Activated gamma-delta T cell treated with Interleukin-2 at 50 U/mL for 16 hours (primary cell): ENCODE measurements around the gene FAM124A.

Experiments
- DNase-seq: peaks from one replicate; pipeline ENCODE4 v3.0.0-alpha.2; 2020

The FAM124A gene

GRCh38 chr13:51222037-51222685, at the start of gene FAM124A:
TSS of gene FAM124A (plus strand) at chr13:51222398. CDS start at chr13:51222502, 104 bp downstream.
- DNase-seq, result no peak

- no peak for DNase-seq
Measured at GRCh38 chr13:51175021-51175420, 47.2 kb upstream of the FAM124A start.

- DNase-seq, result no peak
Measured at GRCh38 chr13:51175639-51176038, 46.6 kb upstream of the FAM124A start.

- DNase-seq, result no peak
Measured at GRCh38 chr13:51177188-51177587, 45.0 kb upstream of the FAM124A start.

GRCh38 chr13:51178456-51179074, 43.6 kb upstream of the FAM124A start:
- DNase-seq, result no peak

GRCh38 chr13:51179432-51179971, 42.7 kb upstream of the FAM124A start:
- DNase-seq, result no peak

GRCh38 chr13:51180853-51181511, 41.2 kb upstream of the FAM124A start:
- DNase-seq, result no peak

GRCh38 chr13:51181786-51182383, 40.3 kb upstream of the FAM124A start:
- DNase-seq, result no peak

- DNase-seq, result no peak
Measured at GRCh38 chr13:51191743-51192142, 30.5 kb upstream of the FAM124A start.

- DNase-seq, result no peak
Measured at GRCh38 chr13:51192348-51192747, 29.9 kb upstream of the FAM124A start.

- no peak for DNase-seq
Measured at GRCh38 chr13:51193387-51193786, 28.8 kb upstream of the FAM124A start.

GRCh38 chr13:51194942-51195341, 27.3 kb upstream of the FAM124A start:
- no peak for DNase-seq

- DNase-seq, result no peak
Measured at GRCh38 chr13:51201886-51202285, 20.3 kb upstream of the FAM124A start.

GRCh38 chr13:51202477-51203046, 19.6 kb upstream of the FAM124A start:
- DNase-seq, result no peak

GRCh38 chr13:51206584-51206983, 15.6 kb upstream of the FAM124A start:
- DNase-seq, result no peak

- DNase-seq, result no peak
Measured at GRCh38 chr13:51207881-51208280, 14.3 kb upstream of the FAM124A start.

- DNase-seq, result no peak
Measured at GRCh38 chr13:51208716-51209115, 13.5 kb upstream of the FAM124A start.

GRCh38 chr13:51211910-51212309, 10.3 kb upstream of the FAM124A start:
- no peak for DNase-seq

GRCh38 chr13:51212758-51213157, 9.4 kb upstream of the FAM124A start:
- DNase-seq, result no peak

GRCh38 chr13:51213173-51213728, 8.9 kb upstream of the FAM124A start:
- no peak for DNase-seq

- no peak for DNase-seq
Measured at GRCh38 chr13:51218626-51219025, 3.6 kb upstream of the FAM124A start.

- no peak for DNase-seq
Measured at GRCh38 chr13:51220706-51221105, 1.5 kb upstream of the FAM124A start.

GRCh38 chr13:51221108-51221507, 1.1 kb upstream of the FAM124A start:
- DNase-seq, result no peak
